Right lobe of liver (tissue), 4 donors: ENCODE data around the gene CTAG1A.
"Not testable (repeated sequence)": the region's sequence is repeated elsewhere in the genome, so short reads cannot be mapped to it uniquely, and the experiment has no call there.

Experiments
- POLR2A ChIP-seq: fragments of 450-650 bp; IDR thresholded peaks from one replicate; pipeline ENCODE4 v1.6.1; 2017; ENCODE audit warnings: antibody characterized with exemption, mild to moderate bottlenecking
- TF ChIP-seq, protein P1 (sequence below), 4 donors: fragments of 200-600 bp in 3 of 4; fragments of 450-650 bp in 1 of 4; IDR thresholded peaks; one replicate each; pipeline versions ENCODE4 v1.5.1 to v1.8.0; 2016 to 2022; ENCODE audit warnings: antibody characterized with exemption in 4 of 4, mild to moderate bottlenecking in 2 of 4
- donor health status: DM: no; HTN: no; CAD: no.
- donor health status: DM: no; HTN: no; CAD: no.
- donor health status: DM: no; HTN: yes; CAD: no.

DNA sequence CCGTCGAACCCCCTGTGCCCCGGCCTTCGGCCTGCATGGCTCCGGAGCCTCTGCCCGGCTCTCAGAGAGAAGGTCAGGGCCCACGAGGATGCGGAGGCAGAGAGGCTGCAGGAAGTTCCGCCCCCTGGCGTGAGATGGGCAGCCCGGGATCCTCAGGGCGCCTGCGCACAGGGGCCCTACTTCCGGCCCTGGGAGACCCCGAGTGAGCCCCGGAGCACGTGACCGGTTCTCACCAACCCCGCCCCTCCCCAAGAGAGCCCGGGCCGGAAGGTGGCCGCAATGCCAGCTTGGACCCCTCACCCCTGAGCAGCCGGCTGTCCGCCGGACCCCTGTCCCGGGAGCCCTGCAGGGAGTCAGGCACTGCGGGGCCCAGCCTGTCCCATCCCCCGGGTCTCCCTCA lies 34.2 kb downstream of the CTAG1A start, which contains the start of gene CTAG1B:
- not testable (repeated sequence) for TF ChIP-seq POLR2A
- TF ChIP-seq, protein P1, sequence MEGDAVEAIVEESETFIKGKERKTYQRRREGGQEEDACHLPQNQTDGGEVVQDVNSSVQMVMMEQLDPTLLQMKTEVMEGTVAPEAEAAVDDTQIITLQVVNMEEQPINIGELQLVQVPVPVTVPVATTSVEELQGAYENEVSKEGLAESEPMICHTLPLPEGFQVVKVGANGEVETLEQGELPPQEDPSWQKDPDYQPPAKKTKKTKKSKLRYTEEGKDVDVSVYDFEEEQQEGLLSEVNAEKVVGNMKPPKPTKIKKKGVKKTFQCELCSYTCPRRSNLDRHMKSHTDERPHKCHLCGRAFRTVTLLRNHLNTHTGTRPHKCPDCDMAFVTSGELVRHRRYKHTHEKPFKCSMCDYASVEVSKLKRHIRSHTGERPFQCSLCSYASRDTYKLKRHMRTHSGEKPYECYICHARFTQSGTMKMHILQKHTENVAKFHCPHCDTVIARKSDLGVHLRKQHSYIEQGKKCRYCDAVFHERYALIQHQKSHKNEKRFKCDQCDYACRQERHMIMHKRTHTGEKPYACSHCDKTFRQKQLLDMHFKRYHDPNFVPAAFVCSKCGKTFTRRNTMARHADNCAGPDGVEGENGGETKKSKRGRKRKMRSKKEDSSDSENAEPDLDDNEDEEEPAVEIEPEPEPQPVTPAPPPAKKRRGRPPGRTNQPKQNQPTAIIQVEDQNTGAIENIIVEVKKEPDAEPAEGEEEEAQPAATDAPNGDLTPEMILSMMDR (IDR thresholded peaks at IDR 0.05) = not testable (repeated sequence)
